BJ (cell line): ENCODE measurements around the gene GNG12. TPM values are rescaled to one million over a fixed set of nuclear protein-coding genes. Genes with fewer than 3 reads are reported as not detected.

Experiments used
- CTCF ChIA-PET: fragments of 350-600 bp; formaldehyde crosslinking; extraction: SDS; loops from one replicate; lab custom pipeline; 2021; ENCODE audit warnings: antibody characterized with exemption, inconsistent platforms; lab: Yijun Ruan, JAX
- POLR2A ChIA-PET: fragments of 300-600 bp; sonication (Branson Sonifier 250); formaldehyde crosslinking; extraction: SDS; loops from one replicate; lab custom pipeline; 2021; ENCODE audit warnings: antibody characterized with exemption; lab: Charles Lee
- DNase-seq: peaks from one replicate; pipeline ENCODE4 v3.0.0-alpha.2; 2011; ENCODE audit warnings: low read depth
- H3K27me3 ChIP-seq: 2 replicates; pipeline ENCODE4 v1.6.0; 2011; ENCODE audit warnings: low read length; ENCODE audit not compliant: control insufficient read depth, insufficient read depth
- H3K36me3 ChIP-seq: 2 replicates; pipeline ENCODE4 v1.5.1; 2011; ENCODE audit warnings: low read length; ENCODE audit not compliant: control insufficient read depth, insufficient read depth
- H3K4me3 ChIP-seq: 2 replicates; pipeline ENCODE4 v1.5.1; 2011; ENCODE audit warnings: low read depth, mild to moderate bottlenecking, control low read depth, low read length
- polyA plus RNA-seq: library from polyadenylated mRNA; depleted of rRNA; stranded (reverse); fragments of >200 nt; gene quantifications from 2 replicates; pipeline ENCODE4 v1.2.3, GENCODE V29; 2011
- TF ChIP-seq, protein P1 (sequence below): IDR thresholded peaks from 2 replicates; pipeline ENCODE4 v1.5.1; 2011; ENCODE audit warnings: low read depth, mild to moderate bottlenecking, control low read depth, inconsistent platforms, low read length, moderate library complexity; ENCODE audit not compliant: insufficient read depth

The GNG12 gene
- polyA plus RNA-seq, 1 experiment: 99.6 TPM

DNA sequence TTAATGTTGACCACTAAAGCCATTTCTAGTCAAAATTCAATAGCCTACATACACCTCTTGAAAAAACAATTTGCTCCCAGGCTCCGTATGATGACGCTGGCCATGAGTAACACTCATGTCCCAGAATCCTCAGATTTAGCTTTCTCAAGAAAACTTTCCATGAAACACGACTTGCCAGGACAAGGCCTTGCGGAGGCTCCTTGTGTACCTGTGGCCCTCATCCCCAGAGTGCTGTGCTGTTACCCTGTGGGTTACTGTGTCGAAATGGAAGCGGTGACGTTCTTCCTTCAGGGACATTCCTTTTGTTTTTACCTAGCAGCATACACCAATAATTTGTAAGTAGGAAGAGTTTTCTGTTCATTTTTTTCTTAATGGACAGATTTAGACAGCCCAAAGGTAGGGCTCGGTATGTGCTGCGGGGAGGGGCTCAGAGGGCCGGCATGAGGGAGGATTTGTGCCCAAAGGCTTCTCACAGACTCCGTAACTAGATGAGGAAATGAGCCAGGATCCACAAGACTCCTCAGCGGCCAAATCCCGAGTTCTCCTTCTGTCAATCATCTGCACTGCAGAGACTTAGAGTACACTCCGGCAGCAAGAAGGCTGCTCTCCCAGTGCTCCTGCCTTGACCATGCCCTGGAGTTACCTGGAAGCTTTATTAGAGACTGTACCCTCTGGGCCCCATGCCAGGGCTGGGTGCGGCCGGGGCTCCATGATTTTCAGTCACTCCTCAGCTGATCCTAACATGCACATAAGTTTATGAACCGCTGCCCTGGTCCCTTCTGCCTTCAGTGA, 17.8 kb downstream of the GNG12 start:
- no peak for DNase-seq
- H3K27me3 ChIP-seq: no peaks in the 10 kb centered on the region
- H3K36me3 ChIP-seq: peaks cover 3% of the 10 kb centered on the region
- POLR2A ChIA-PET: no interaction called here
- H3K4me3 ChIP-seq: no peak overlapping the region
- TF ChIP-seq, protein P1, sequence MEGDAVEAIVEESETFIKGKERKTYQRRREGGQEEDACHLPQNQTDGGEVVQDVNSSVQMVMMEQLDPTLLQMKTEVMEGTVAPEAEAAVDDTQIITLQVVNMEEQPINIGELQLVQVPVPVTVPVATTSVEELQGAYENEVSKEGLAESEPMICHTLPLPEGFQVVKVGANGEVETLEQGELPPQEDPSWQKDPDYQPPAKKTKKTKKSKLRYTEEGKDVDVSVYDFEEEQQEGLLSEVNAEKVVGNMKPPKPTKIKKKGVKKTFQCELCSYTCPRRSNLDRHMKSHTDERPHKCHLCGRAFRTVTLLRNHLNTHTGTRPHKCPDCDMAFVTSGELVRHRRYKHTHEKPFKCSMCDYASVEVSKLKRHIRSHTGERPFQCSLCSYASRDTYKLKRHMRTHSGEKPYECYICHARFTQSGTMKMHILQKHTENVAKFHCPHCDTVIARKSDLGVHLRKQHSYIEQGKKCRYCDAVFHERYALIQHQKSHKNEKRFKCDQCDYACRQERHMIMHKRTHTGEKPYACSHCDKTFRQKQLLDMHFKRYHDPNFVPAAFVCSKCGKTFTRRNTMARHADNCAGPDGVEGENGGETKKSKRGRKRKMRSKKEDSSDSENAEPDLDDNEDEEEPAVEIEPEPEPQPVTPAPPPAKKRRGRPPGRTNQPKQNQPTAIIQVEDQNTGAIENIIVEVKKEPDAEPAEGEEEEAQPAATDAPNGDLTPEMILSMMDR: no peak
- CTCF ChIA-PET: interaction anchor here (1.1 to 1.8 kb wide), 6 partner anchors 11 to 131 kb away, joined by 3 to 4 read pairs (median 3); partner anchors contain the start of gene GADD45A

DNA sequence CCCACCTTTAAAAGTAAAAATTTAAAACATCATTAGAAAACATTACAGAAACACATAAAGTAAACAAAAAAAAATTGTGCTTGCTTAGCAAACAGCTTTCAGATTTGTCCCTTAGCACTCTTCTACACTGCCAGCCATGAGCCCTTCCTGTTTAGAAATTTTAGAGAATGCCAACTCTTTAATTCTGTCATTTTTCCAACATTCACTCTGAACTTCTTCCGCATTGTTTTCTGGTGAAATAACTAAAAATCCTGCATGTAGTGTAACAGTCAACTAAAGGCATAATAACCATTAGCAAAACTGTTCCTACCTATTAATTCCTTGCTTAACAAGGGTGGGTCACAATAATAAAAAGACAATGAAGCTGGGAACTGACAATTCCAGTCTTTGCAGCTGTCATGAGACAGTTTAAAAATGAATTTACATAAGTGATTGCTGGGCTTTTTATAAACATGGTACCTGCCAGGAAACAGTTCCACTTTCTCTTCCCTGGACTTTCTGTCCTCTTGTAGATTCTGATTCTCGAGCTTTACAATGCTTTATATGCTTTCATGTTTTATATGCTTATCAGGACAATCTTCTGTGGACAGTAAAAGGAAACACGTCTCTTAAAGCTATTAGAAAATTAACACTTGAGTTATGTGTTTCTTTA, 19.0 kb downstream of the GNG12 start:
- Histone ChIP-seq H3K4me3 (no peak overlapping the region), H3K36me3 (peaks cover 3% of the 10 kb centered on the region), H3K27me3 (no peaks in the 10 kb centered on the region)
- CTCF ChIA-PET: interaction anchor here (0.6 to 1.8 kb wide), 9 partner anchors 9 to 129 kb away, joined by 3 to 4 read pairs (median 3); partner anchors contain the start of gene GADD45A
- POLR2A ChIA-PET: no interaction called here
- DNase-seq: no peak
- TF ChIP-seq, protein P1: no peak

DNA sequence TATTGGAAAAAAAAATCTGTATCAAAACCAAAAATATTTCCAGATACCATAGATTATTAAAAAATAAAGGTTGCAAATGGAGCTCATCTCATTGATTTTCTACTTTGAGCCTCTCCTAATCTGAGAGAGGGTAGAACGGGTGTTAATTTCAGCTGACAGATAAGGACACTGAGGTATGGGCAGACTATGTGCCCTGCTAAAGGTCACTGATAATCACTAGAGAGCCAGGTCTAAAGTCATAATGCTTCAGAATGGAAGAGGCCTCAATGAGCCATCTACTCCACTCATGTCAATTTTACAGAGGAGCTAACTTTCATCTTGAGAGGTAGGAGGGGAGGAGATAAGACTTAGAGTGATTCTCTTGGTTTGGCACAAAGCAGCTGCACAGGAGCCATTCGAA, 21.0 kb downstream of the GNG12 start:
- ChIA-PET CTCF (interaction anchor here (0.9 to 2.0 kb wide), 3 partner anchors 10 to 45 kb away, joined by 3 to 4 read pairs (median 4); no protein-coding TSS in a partner anchor), POLR2A (no interaction called here)
- Histone ChIP-seq H3K4me3 (no peak overlapping the region), H3K36me3 (peaks cover 3% of the 10 kb centered on the region), H3K27me3 (no peaks in the 10 kb centered on the region)
- no peak for DNase-seq
- TF ChIP-seq, protein P1: no peak

DNA sequence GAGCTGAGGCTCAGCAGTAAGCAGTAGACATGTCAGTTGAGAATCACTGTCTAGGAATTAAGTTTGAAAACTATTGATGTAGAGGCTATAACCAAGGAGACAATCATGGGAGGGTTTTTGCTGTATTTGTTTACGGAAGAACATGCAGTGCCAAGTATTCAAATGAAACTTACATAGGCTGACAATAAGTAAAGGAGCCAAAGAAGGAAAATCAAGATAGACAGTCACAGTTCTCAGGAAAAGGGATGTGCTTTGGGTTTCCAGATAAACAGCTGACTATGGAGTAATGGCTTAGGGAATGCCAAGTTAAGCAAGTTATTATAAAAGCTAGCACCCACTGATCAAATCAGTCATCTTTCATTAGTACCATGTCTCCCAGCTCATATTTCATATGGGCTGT, 21.5 kb downstream of the GNG12 start:
- H3K4me3 ChIP-seq: no peak overlapping the region
- POLR2A ChIA-PET: no interaction called here
- no peaks in the 10 kb centered on the region for H3K27me3 ChIP-seq
- peaks cover 3% of the 10 kb centered on the region for H3K36me3 ChIP-seq
- TF ChIP-seq, protein P1: no peak
- CTCF ChIA-PET: interaction anchor here (0.9 to 2.0 kb wide), 3 partner anchors 11 to 45 kb away, joined by 3 to 4 read pairs (median 4); no protein-coding TSS in a partner anchor
- no peak for DNase-seq

DNA sequence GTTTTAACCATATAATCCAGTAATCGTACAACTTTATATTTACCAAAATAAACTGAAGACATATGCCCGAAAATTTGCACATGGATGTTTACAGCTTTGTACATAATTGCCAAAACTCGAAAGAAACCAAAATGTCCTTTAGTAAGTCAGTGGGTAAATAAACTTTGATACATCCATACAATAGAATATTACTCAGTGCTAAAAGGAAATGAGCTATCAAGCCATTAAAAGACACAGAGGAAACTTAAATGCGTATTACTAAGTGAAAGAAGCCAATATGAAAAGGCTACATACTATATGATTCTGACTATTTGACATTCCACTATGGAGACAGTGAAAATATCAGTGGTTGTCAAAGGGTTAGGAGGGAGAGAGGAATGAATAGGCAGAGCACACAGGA, 23.4 kb downstream of the GNG12 start:
- no peak overlapping the region for H3K4me3 ChIP-seq
- H3K36me3 ChIP-seq: no peaks in the 10 kb centered on the region
- ChIA-PET CTCF (no interaction called here), POLR2A (interaction anchor here (0.6 kb wide), 1 partner anchor 119 kb away, joined by 5 read pairs; no protein-coding TSS in a partner anchor)
- DNase-seq: no peak
- TF ChIP-seq, protein P1: no peak
- no peaks in the 10 kb centered on the region for H3K27me3 ChIP-seq
